GM10248 (cell line): ENCODE results near the gene KCNH1.

ENCODE experiments used
- CTCF ChIA-PET: fragments of 300-600 bp; sonication (Branson Sonifier 250); formaldehyde crosslinking; extraction: SDS; loops from one replicate; lab custom pipeline; 2021; ENCODE audit warnings: antibody characterized with exemption; lab: Yijun Ruan, JAX
- POLR2A ChIA-PET: fragments of 350-650 bp; sonication (Branson Sonifier 250); formaldehyde crosslinking; extraction: SDS; loops from one replicate; lab custom pipeline; 2020; ENCODE audit warnings: antibody characterized with exemption; lab: Yijun Ruan, JAX
- DNase-seq: peaks from one replicate; pipeline ENCODE4 v3.0.0; 2012; ENCODE audit errors: extremely low spot score
- CTCF ChIP-seq: IDR thresholded peaks from 2 replicates; pipeline ENCODE4 v1.5.1; 2012; ENCODE audit warnings: mild to moderate bottlenecking, low read depth; ENCODE audit errors: extremely low read depth, missing control alignments, control extremely low read depth

Gene KCNH1

GRCh38 chr1:210764536-210764935 lies 369.4 kb downstream of the KCNH1 start:
- no peak for DNase-seq
- CTCF ChIA-PET: no interaction called here
- POLR2A ChIA-PET: no interaction called here
- TF ChIP-seq CTCF: no peak

DNA sequence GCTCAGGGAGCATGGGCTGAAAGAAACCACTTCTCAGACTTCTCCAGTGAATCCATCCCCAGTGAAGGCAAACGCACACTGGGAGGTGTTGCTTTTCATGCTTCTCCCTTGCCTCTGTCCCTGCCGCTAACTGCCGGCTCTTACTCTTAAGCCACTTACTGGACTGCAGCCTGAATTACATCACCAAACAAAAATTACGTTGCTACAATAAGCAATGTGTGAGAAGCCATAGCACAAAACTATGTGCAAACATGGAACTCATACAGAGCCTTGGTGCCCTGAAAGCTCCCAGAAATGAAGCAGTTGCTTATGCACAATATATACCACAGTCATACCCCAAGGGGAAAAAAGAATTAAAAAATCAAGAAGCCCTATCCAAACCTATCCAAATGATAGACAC lies 375.2 kb downstream of the KCNH1 start:
- DNase-seq: no peak
- TF ChIP-seq CTCF: no peak
- ChIA-PET POLR2A (no interaction called here), CTCF (interaction anchor here (2.0 kb wide), 1 partner anchor 8 kb away, joined by 6 read pairs; no protein-coding TSS in a partner anchor)

DNA sequence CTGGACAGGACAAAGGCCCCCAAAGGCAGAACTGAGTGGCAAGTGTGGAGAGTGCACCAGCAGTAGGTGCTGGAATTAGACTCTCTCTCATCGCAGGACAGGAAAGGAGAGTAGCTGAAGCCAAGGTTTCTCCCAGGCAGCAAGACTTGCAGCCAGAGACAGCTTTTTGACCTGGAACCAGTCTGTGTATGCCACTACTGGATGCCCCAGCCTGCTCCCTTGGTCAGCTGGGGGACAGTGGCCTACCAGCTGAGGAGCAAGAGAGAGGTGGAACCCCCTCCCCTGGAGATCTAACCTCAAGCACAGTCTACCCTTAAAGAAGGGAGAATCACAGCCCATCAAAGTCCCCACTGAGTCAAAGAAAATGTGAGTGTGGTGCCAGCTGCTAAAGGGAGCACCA lies 375.7 kb downstream of the KCNH1 start:
- DNase-seq: no peak
- ChIA-PET POLR2A (no interaction called here), CTCF (interaction anchor here (1.4 to 2.0 kb wide), 2 partner anchors 8 to 10 kb away, joined by 5 to 6 read pairs; no protein-coding TSS in a partner anchor)
- no peak for TF ChIP-seq CTCF

DNA sequence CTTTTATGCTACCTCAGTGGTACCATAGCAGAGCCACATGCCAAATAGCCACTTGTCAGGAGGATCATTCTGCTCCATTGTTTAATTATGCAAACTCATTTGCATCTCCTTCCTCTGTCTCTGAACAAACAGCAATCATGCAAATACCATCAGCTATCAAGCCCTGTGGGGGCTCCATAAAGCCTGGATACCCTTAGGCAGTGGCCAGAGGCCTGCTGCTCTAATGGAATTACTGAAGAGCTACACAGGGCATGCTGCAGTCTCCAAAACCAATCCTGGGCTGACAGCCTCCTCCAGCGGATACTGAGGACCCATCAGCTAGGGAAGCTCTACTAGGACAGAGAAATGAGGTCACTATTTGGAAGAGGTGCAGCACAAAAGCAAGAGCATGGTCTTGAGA lies 376.3 kb downstream of the KCNH1 start:
- no peak for DNase-seq
- ChIA-PET POLR2A (no interaction called here), CTCF (interaction anchor here (1.4 kb wide), 1 partner anchor 11 kb away, joined by 5 read pairs; no protein-coding TSS in a partner anchor)
- TF ChIP-seq CTCF: no peak

- CTCF ChIA-PET: no interaction called here
- DNase-seq: no peak
- no peak for TF ChIP-seq CTCF
- POLR2A ChIA-PET: no interaction called here
Measured at GRCh38 chr1:210755991-210756659, 377.8 kb downstream of the KCNH1 start.

- DNase-seq: no peak
- no peak for TF ChIP-seq CTCF
- ChIA-PET POLR2A (no interaction called here), CTCF (no interaction called here)
Measured at GRCh38 chr1:210754878-210755665, 378.9 kb downstream of the KCNH1 start.
